ENCODE data around the gene ITLN2.
"Not testable (repeated sequence)": the region's sequence is repeated elsewhere in the genome, so short reads cannot be mapped to it uniquely, and the experiment has no call there.

The ITLN2 gene

DNA sequence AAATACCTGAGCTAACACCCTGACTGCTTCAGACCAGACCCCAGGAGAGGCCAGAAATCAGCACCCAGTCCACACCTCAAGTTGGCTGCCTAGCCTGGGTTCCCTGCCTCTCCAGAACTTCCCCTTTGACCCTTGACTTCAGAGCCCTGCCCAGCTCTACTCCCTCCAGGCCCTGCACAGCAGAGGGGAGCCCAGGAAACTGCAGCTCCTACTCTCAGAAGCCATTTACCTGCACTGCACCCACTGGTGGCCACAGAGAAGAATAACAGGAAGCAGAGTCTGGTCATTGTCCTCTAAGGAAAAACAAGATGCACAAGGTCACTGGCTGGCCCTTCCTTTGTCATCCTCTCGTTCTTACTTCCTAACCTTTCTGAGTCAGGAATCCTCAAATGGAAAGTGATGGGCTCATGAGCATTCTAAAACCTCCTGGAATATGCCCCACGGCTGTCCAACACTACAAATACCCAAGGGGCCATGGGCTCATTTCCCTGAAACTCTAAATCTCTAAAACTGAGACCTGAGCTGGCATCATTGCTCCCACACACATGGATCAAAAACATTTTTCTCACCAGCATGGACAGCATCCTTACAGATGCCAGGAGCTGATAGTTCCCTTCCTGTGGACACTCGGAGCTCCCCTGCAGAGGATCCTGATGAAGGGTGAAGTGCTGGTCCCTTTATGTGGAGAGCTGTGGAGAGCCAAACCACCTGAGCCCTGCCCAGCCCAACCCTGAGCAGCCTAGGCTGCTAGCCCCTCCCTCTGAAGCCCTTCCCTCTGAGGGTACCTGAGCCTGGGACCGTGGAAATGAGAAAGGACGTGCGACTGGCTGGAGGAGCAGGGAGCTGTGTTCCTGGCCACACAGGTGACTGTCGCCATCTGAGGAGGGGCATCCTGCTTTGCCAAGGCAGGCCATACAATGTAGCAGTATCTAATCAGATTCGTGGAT, at the start of gene ITLN2:
Gene ITLN2 (minus strand): TSS at position 652 of the 947 bp plus-strand sequence. CDS start 68 bp downstream, at position 584.
- no peak for DNase-seq

- DNase-seq = no peak
These were observed 46.9 kb upstream of the ITLN2 start for GRCh38 chr1:161001525-161001924.

DNA sequence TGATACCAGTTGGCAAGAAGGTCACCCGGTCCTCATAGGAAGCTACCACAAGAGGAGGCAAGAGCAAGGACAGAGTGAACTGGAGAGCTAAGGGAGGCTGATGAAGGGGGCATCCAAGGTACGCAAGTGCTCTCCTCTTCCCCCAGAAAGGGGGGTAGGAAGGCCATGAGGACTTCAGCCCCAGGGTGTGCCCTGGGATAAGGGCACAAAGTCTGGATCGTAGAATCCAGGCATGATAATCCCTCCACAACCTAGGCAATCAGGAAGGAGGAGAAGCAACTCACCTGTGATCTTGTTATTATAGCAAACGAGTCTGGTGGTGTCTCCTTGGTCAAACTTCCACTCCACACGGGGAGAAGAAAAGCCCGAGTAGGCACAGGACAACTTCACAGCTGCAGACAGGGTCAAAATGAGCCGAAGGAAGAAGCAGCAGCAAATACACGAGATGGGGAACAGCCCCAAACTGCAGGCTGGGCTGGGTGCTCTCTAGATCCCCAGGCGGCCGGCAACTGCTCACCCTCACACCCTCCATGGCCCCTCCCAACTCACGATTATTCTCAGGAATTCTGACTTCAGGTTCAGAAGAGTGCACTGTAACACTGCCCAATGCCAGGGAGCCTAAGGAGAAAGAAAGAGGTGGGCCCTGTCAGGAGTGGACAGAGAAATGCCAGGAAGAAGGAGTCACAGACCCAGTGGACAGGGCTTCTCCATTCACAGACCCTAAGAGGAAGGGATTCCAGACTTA, 46.3 kb upstream of the ITLN2 start:
- DNase-seq = no peak

GRCh38 chr1:160999376-160999775, 44.8 kb upstream of the ITLN2 start:
- DNase-seq = no peak

- peak; percentile 43 for DNase-seq
These were observed 42.9 kb upstream of the ITLN2 start for GRCh38 chr1:160997323-160998038.

DNA sequence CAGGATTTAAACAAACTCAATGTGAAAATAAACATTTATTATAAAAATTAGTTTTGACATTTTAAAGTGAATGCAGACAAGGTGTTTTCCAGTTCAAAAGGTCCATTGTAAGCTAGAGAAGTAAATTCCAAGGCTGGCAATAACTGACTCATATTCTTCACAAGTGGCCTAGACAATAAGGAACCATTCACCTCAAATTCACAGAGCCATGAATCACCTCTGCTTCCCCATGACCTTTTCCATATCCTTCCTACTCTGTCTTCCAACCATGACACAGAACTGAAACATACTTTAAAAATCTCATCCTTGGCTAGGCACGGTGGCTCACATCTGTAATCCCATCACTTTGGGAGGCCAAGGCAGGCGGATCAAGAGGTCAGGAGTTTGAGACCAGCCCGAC, 41.6 kb upstream of the ITLN2 start:
- DNase-seq = no peak

GRCh38 chr1:160993544-160994193, 39.1 kb upstream of the ITLN2 start:
- no peak for DNase-seq

- not testable (repeated sequence) for DNase-seq
These were observed 37.4 kb upstream of the ITLN2 start for GRCh38 chr1:160992036-160992435.

DNA sequence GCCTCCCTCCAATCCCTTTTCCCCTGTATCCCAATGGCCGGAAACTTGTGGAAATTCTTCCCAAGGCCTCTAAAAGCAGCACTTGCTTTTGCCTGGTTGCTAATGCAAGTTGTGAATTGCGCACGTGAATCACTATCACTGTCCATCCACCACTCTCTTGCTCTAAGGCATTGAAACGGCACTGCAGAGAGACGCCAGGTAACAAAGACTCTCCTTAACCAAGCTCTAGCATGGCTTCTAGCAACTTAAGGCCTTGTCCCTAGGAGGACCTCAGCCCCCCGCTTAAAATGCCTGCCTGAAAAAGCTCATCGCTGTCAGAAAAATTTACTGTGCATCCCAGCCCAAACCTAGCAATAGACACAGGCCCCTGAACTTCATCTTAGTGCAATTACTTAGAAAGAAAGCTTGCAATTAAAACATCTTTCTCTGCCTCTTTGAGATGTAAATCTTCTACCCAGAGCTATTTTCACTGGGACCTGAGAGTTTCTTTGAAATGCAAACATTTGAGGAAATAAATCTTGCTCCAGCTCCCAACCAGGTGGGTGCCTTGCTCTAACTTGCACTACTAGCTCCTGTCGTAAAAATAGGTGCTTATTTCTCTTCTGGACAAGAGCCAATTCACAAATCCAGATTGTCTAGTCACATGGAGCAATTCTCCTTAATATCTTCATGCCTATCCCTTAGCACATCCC, 32.9 kb upstream of the ITLN2 start:
- DNase-seq = no peak

DNA sequence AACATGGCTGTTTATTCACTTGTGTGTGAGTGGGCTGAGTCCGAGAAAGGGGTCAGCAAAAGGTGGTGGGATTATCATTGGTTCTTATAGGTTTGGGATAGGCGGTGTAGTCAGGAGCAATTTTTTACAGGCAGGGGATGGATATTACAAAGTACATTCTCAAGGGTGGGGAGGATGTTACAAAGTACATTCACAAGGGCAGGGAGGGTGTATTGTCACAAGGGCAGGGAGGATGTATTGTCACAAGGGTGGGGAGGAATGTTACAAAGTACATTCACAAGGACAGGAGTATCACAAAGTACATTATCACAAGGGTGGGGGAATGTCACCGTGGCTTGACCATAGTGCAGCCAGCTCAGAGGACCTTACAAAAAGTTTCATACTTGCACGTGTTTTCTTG, 31.1 kb upstream of the ITLN2 start:
- DNase-seq = no peak

- DNase-seq = no peak
These were observed 27.2 kb upstream of the ITLN2 start for GRCh38 chr1:160981584-160982411.

DNA sequence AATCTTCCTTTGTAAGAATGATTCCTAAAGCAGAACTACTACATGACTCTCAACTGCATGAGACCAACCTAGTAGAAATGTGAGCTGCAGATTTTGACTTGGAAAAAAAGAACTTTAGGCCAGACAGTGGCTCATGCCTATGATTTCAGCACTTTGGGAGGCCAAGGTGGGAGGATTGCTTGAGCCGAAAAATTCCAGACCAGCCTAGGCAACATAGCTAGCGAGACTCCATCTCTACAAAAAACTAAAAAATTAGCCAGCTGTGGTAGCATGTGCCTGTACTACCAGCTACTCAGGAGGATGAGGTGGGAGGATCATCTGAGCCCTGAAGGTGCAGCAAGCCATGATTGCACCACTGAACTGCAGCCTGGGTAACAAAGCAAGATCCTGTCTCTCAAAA, 24.7 kb upstream of the ITLN2 start:
- no peak for DNase-seq

- no peak for DNase-seq
These were observed 23.9 kb upstream of the ITLN2 start for GRCh38 chr1:160978510-160978927.

- DNase-seq = no peak
These were observed 20.4 kb upstream of the ITLN2 start for GRCh38 chr1:160975026-160975425.

DNA sequence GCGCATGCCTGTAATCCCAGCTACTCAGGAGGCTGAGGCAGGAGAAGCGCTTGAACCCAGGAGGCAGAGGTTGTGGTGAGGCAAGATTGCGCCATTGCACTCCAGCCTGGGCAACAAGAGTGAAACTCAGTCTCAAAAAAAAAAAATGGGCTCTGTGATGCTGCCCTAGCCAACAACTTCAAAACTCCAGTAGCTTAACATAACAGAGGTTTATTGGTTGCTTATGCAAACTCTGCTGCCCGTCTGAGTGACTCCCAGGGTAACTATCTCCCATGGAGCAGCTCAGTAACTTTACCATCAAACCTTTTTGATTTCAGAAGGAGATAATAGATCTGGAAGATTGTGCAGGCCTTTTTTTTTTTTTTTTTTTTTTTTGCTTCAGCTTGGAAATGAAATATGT, 18.9 kb upstream of the ITLN2 start:
- DNase-seq = no peak

DNA sequence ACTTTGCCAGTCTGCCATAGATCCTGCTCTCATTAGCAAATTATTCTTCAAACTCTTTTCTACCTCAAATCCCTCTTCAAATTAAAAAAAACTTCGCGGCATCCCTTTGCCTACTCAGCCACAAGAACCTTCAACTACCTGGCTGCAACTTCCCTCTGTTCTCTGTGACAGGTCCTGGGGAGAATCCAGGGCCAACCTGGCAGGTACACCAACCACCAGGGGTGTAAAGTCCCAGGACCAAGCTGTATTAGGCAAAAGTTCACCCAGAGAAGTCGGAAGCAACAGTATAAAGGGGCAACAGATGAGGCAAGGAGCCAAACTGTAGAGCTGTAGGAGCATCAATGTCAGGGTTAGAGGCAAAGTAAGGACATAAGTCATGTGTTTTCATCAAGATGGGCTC, 18.3 kb upstream of the ITLN2 start:
- DNase-seq = no peak

DNA sequence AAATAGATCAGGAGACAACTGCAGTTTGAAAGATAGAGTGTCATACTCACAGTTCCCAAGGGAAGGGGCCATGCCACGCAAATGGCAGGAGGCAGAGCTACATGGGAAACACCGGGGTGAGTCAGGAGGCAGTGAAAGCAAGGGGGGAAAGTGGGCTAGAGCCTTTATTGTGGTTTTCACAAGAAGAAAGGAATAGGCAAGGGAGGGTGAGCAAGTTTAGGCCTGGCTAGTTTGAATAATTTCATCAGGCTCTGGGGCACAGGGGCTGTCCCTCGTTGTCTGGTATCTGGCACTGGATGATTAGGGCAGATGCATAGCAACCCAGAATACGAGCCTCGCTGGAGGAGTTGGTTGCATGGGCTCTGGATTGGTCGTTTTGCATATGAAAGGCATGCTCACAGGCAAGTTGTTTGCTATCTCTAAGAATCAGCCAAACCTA, 17.0 kb upstream of the ITLN2 start:
- no peak for DNase-seq

DNA sequence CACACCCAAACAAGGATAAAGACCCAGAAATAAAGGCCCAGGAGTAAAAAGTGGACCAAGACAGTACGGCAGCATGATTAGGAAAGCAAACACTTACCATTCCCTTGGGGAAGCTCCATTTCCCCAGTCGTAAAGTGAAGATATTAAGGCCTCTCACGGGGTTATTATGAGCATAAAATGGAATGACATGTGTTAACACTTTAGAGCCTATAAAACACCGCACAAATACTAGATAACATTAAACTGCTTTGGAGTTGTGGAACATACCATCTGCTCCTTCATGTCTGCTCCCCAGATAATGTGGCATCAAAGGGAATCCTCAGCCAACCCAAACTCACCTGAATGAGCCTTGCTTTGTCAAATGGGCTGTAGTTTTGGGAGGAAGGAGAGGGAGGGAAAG, 8.9 kb upstream of the ITLN2 start:
- DNase-seq = no peak

DNA sequence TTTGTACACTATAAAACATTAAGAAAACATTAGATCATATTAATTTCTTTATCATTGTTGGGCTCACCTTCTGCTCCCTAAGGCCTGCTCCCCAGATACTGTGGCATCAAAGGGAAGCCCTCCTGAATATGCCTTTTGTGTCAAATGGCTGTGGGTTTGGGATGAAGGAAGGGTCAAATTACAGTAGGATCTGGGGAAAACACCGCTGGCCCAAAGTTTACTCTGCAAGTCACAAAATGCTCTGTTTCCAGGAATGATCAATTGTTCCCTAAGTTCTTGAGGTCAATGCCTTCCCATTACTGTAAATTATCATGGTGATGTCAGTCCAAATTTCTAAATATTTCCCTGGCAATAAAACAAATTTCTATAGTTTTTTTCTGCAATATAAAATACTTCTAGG, 6.8 kb upstream of the ITLN2 start:
- DNase-seq = no peak

- DNase-seq = no peak
These were observed 2.4 kb upstream of the ITLN2 start for GRCh38 chr1:160956966-160957365.

GRCh38 chr1:160953030-160953429, 1.6 kb downstream of the ITLN2 start:
- DNase-seq = no peak
